ENCODE measurements around the gene PIH1D2. TPM values are rescaled to one million over a fixed set of nuclear protein-coding genes. Genes with fewer than 3 reads are reported as not detected.

The PIH1D2 gene
- polyA plus RNA-seq, 1 donor from 2014 or later: 4.7 TPM

DNA sequence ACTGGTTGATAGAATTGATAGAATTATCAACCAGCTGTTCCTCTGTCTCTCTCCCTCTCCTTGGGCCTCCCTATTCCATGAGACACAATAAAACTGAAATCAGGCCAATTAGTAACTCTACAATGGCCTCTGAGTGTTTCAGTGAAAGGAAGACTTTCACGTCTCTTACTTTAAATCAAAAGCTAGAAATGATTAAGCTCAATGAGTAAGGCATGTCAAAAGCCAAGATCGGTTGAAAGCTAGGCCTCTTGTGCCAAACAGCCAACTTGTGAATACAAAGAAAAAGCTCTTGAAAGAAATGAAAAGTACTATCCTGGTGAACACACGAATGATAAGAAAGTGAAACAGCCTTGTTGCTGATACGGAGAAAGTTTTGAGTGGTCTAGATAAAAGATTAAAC lies 16.6 kb downstream of the PIH1D2 start:
- no peak overlapping the region for H3K4me3 ChIP-seq (ENCODE audit: low read length)

DNA sequence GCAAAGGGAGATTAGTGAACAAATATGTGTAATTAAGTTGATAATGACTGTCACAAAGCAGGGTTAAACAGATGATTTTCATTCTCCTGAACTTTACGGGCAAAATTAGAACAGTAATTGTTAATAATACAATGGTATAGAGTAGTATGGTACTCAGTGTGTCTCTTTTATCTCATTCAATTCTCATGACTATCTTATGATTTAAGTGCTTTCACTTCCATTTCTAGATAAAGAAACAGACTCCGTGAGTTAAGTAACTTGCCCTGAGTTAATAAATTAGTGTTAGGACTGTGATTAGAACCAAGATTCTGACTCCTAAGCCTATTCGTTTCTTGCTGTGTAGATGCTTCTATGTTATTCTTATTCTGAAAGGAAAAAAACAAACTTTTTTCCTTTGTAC lies 22.0 kb downstream of the PIH1D2 start:
- H3K4me2 ChIP-seq (ENCODE audit: low read length): no peak overlapping the region
- no peaks in the 10 kb centered on the region for H3K36me3 ChIP-seq (ENCODE audit: insufficient read depth, low read length)
- H3K9me2 ChIP-seq (ENCODE audit: insufficient read depth, low read length): no peaks in the 10 kb centered on the region
- no peaks in the 10 kb centered on the region for H3K79me2 ChIP-seq (replicated peaks; ENCODE audit: insufficient read depth, low read length)
- no peak overlapping the region for H3K9ac ChIP-seq (ENCODE audit: low read length)
- H2AFZ ChIP-seq (ENCODE audit: low read depth, low read length): no peak overlapping the region
- H3K27me3 ChIP-seq (ENCODE audit: insufficient read depth, low read depth, low read length): no peaks in the 10 kb centered on the region
- no peaks in the 10 kb centered on the region for H3K9me3 ChIP-seq (ENCODE audit: low read length)
- H3K4me3 ChIP-seq (ENCODE audit: low read length): no peak overlapping the region
- no peaks in the 10 kb centered on the region for H4K20me1 ChIP-seq (ENCODE audit: insufficient read depth)
- no peak overlapping the region for H3K27ac ChIP-seq (ENCODE audit: low read length)
- no peaks in the 10 kb centered on the region for H3F3A ChIP-seq (ENCODE audit: insufficient read depth, low read length, poor library complexity, severe bottlenecking)
- TF ChIP-seq EP300 (conservative IDR thresholded peaks at IDR 0.05; ENCODE audit: poor library complexity, severe bottlenecking) (no peak), TAF1 (IDR thresholded peaks at IDR 0.05; ENCODE audit: low read depth) (no peak), POLR2AphosphoS5 (IDR thresholded peaks at IDR 0.05) (no peak), SMC3 (conservative IDR thresholded peaks at IDR 0.05; ENCODE audit: poor library complexity) (no peak), EZH2 (IDR thresholded peaks at IDR 0.05; ENCODE audit: borderline replicate concordance, insufficient read depth, low read length, poor library complexity, severe bottlenecking) (no peak), RAD21 (conservative IDR thresholded peaks at IDR 0.05) (no peak), MXI1 (conservative IDR thresholded peaks at IDR 0.05; ENCODE audit: poor library complexity, severe bottlenecking) (no peak)
- TF ChIP-seq, protein P1, sequence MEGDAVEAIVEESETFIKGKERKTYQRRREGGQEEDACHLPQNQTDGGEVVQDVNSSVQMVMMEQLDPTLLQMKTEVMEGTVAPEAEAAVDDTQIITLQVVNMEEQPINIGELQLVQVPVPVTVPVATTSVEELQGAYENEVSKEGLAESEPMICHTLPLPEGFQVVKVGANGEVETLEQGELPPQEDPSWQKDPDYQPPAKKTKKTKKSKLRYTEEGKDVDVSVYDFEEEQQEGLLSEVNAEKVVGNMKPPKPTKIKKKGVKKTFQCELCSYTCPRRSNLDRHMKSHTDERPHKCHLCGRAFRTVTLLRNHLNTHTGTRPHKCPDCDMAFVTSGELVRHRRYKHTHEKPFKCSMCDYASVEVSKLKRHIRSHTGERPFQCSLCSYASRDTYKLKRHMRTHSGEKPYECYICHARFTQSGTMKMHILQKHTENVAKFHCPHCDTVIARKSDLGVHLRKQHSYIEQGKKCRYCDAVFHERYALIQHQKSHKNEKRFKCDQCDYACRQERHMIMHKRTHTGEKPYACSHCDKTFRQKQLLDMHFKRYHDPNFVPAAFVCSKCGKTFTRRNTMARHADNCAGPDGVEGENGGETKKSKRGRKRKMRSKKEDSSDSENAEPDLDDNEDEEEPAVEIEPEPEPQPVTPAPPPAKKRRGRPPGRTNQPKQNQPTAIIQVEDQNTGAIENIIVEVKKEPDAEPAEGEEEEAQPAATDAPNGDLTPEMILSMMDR (IDR thresholded peaks at IDR 0.05; ENCODE audit: poor library complexity, severe bottlenecking): no peak
- TF ChIP-seq, protein P2, sequence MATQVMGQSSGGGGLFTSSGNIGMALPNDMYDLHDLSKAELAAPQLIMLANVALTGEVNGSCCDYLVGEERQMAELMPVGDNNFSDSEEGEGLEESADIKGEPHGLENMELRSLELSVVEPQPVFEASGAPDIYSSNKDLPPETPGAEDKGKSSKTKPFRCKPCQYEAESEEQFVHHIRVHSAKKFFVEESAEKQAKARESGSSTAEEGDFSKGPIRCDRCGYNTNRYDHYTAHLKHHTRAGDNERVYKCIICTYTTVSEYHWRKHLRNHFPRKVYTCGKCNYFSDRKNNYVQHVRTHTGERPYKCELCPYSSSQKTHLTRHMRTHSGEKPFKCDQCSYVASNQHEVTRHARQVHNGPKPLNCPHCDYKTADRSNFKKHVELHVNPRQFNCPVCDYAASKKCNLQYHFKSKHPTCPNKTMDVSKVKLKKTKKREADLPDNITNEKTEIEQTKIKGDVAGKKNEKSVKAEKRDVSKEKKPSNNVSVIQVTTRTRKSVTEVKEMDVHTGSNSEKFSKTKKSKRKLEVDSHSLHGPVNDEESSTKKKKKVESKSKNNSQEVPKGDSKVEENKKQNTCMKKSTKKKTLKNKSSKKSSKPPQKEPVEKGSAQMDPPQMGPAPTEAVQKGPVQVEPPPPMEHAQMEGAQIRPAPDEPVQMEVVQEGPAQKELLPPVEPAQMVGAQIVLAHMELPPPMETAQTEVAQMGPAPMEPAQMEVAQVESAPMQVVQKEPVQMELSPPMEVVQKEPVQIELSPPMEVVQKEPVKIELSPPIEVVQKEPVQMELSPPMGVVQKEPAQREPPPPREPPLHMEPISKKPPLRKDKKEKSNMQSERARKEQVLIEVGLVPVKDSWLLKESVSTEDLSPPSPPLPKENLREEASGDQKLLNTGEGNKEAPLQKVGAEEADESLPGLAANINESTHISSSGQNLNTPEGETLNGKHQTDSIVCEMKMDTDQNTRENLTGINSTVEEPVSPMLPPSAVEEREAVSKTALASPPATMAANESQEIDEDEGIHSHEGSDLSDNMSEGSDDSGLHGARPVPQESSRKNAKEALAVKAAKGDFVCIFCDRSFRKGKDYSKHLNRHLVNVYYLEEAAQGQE (IDR thresholded peaks at IDR 0.05; ENCODE audit: borderline replicate concordance): no peak

More for the DNA sequence above, 16.6 kb downstream of the PIH1D2 start:
- no peaks in the 10 kb centered on the region for H4K20me1 ChIP-seq (ENCODE audit: insufficient read depth)
- H3K9me2 ChIP-seq (ENCODE audit: insufficient read depth, low read length): no peaks in the 10 kb centered on the region
- H3F3A ChIP-seq (ENCODE audit: insufficient read depth, low read length, poor library complexity, severe bottlenecking): no peaks in the 10 kb centered on the region
- no peaks in the 10 kb centered on the region for H3K36me3 ChIP-seq (ENCODE audit: insufficient read depth, low read length)
- no peak overlapping the region for H2AFZ ChIP-seq (ENCODE audit: low read depth, low read length)
- no peak overlapping the region for H3K4me2 ChIP-seq (ENCODE audit: low read length)
- TF ChIP-seq MXI1 (conservative IDR thresholded peaks at IDR 0.05; ENCODE audit: poor library complexity, severe bottlenecking) (no peak), POLR2AphosphoS5 (IDR thresholded peaks at IDR 0.05) (no peak), RAD21 (conservative IDR thresholded peaks at IDR 0.05) (no peak), EZH2 (IDR thresholded peaks at IDR 0.05; ENCODE audit: borderline replicate concordance, insufficient read depth, low read length, poor library complexity, severe bottlenecking) (no peak), SMC3 (conservative IDR thresholded peaks at IDR 0.05; ENCODE audit: poor library complexity) (no peak), EP300 (conservative IDR thresholded peaks at IDR 0.05; ENCODE audit: poor library complexity, severe bottlenecking) (no peak), TAF1 (IDR thresholded peaks at IDR 0.05; ENCODE audit: low read depth) (no peak)
- TF ChIP-seq, protein P1 (IDR thresholded peaks at IDR 0.05; ENCODE audit: poor library complexity, severe bottlenecking): no peak
- TF ChIP-seq, protein P2 (IDR thresholded peaks at IDR 0.05; ENCODE audit: borderline replicate concordance): no peak
- H3K9me3 ChIP-seq (ENCODE audit: low read length): no peaks in the 10 kb centered on the region
- H3K9ac ChIP-seq (ENCODE audit: low read length): no peak overlapping the region
- no peak overlapping the region for H3K27ac ChIP-seq (ENCODE audit: low read length)
- H3K79me2 ChIP-seq (replicated peaks; ENCODE audit: insufficient read depth, low read length): no peaks in the 10 kb centered on the region
- H3K27me3 ChIP-seq (ENCODE audit: insufficient read depth, low read depth, low read length): no peaks in the 10 kb centered on the region
